Right lobe of liver (tissue), 4 donors: ENCODE measurements around the gene FAM185A.

Experiments
- CTCF ChIP-seq, 4 donors: fragments of 200-600 bp in 3 of 4; fragments of 450-650 bp in 1 of 4; IDR thresholded peaks; one replicate each; pipeline versions ENCODE4 v1.5.1 to v1.8.0; 2016 to 2022; ENCODE audit warnings: antibody characterized with exemption in 4 of 4, mild to moderate bottlenecking in 2 of 4
- POLR2A ChIP-seq: fragments of 450-650 bp; IDR thresholded peaks from one replicate; pipeline ENCODE4 v1.6.1; 2017; ENCODE audit warnings: antibody characterized with exemption, mild to moderate bottlenecking
- donor health status: DM: no; HTN: no; CAD: no.
- donor health status: DM: no; HTN: no; CAD: no.
- donor health status: DM: no; HTN: yes; CAD: no.

DNA sequence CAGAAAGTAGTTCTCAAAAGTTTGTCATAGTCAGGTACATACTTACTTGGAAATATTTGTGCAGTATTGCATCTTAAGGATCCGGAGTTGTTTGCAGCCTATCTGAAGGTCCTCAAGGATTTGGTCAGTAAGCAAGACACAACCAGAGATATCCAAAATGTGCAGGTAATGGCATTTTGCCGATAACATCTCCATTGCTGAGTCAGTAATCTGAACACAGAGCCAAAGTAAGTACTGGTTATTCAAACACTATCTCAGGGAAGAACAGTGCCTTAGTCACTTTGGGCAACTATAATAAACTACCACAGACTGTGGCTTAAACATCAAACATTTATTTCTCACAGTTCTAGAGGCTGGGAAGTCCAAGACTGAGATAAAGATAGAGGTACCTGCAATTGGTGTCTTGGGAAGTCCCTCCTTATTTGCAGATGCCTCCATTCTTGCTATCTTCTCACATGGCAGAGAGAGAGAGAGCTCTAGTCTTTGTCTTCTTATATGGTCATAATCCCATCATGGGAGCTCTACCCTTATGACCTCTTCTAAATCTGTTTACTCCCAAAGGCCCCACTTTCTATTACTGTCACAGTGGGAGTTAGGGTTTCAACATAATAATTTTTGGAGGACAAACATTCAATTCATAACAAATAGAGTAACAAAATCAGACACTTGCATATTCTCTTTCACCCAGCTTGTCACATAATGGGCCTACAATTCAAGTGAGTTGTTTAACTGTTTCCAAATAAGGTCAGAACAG is 73.4 kb downstream of the FAM185A start:
- no peak for TF ChIP-seq CTCF (IDR thresholded peaks at IDR 0.05)
- TF ChIP-seq POLR2A, result no peak
